DND-41 (cell line): ENCODE results near the gene NELFA.

ENCODE experiments used
- ATAC-seq: fragments of 200-7000 bp; cut with Tn5 transposase; 3 replicates; pipeline ENCODE4 v1.9.1; 2021; ENCODE audit warnings: low read depth; ENCODE audit not compliant: insufficient read depth
- DNase-seq: peaks from one replicate; pipeline ENCODE4 v3.0.0-alpha.2; 2020
- H2AFZ ChIP-seq: 2 replicates; pipeline ENCODE4 v1.6.0; 2012; ENCODE audit warnings: low read depth, low read length
- H3K27ac ChIP-seq: 2 replicates; pipeline ENCODE4 v1.5.1; 2012; ENCODE audit warnings: low read length, inconsistent platforms
- H3K27me3 ChIP-seq: fragments of 200-600 bp; sonication (generic); 2 replicates; pipeline ENCODE4 v1.6.0; 2012; ENCODE audit warnings: low read length, mild to moderate bottlenecking, inconsistent platforms; ENCODE audit not compliant: insufficient read depth, poor library complexity
- H3K36me3 ChIP-seq: 2 replicates; pipeline ENCODE4 v1.5.1; 2012; ENCODE audit warnings: low read length, inconsistent platforms; ENCODE audit not compliant: insufficient read depth
- H3K4me1 ChIP-seq: 2 replicates; pipeline ENCODE4 v1.5.1; 2012; ENCODE audit warnings: mild to moderate bottlenecking, low read length; ENCODE audit not compliant: insufficient read depth
- H3K4me2 ChIP-seq: 2 replicates; pipeline ENCODE4 v1.6.0; 2012; ENCODE audit warnings: mild to moderate bottlenecking, moderate library complexity, low read length, inconsistent platforms; ENCODE audit not compliant: insufficient read depth
- H3K4me3 ChIP-seq, 2 experiments: fragments of 200-600 bp in 1 of 2; shearing (Covaris generic) in 1 of 2; 2 replicates each; pipeline ENCODE4 v1.5.1; 2012 to 2016; ENCODE audit warnings: inconsistent platforms in 2 of 2, low read length in 2 of 2, mild to moderate bottlenecking in 2 of 2, low read depth in 1 of 2, moderate library complexity in 1 of 2
- H3K79me2 ChIP-seq: 2 replicates; pipeline ENCODE4 v1.6.0; 2012; ENCODE audit warnings: low read length, inconsistent platforms; ENCODE audit not compliant: insufficient read depth
- H3K9ac ChIP-seq: 2 replicates; pipeline ENCODE4 v1.6.0; 2012; ENCODE audit warnings: low read depth, mild to moderate bottlenecking, inconsistent platforms, low read length, moderate library complexity
- H3K9me3 ChIP-seq: 2 replicates; pipeline ENCODE4 v1.5.1; 2012; ENCODE audit warnings: low read length, moderate library complexity, mild to moderate bottlenecking, inconsistent platforms; ENCODE audit not compliant: insufficient read depth, severe bottlenecking
- H4K20me1 ChIP-seq: 2 replicates; pipeline ENCODE4 v1.6.0; 2012; ENCODE audit warnings: low read length; ENCODE audit not compliant: insufficient read depth
- CTCF ChIP-seq: IDR thresholded peaks from 2 replicates; pipeline ENCODE4 v1.5.1; 2012; ENCODE audit warnings: borderline replicate concordance, low read length, moderate library complexity, mild to moderate bottlenecking; ENCODE audit not compliant: poor library complexity, severe bottlenecking; ENCODE audit errors: extremely low read depth
- EZH2 ChIP-seq: IDR thresholded peaks from 3 replicates; pipeline ENCODE4 v1.6.1; 2012; ENCODE audit warnings: borderline replicate concordance, low read depth, mild to moderate bottlenecking, moderate library complexity, low read length, inconsistent platforms; ENCODE audit not compliant: severe bottlenecking

Gene NELFA

GRCh38 chr4:2051086-2051485 lies 42.3 kb upstream of the NELFA start:
- H3K9ac ChIP-seq: no peak overlapping the region
- TF ChIP-seq CTCF: no peak
- no peak for TF ChIP-seq EZH2
- H3K27ac ChIP-seq: no peak overlapping the region
- H4K20me1 ChIP-seq: no peaks in the 10 kb centered on the region
- no peaks in the 10 kb centered on the region for H3K4me1 ChIP-seq
- H3K27me3 ChIP-seq: no peaks in the 10 kb centered on the region
- no peak overlapping the region for H3K4me2 ChIP-seq
- no peaks in the 10 kb centered on the region for H3K9me3 ChIP-seq
- no peaks in the 10 kb centered on the region for H3K36me3 ChIP-seq
- ATAC-seq: no peak
- DNase-seq: no peak
- no peaks in the 10 kb centered on the region for H3K79me2 ChIP-seq
- H3K4me3 ChIP-seq: no peak overlapping the region
- H2AFZ ChIP-seq: no peak overlapping the region

- Histone ChIP-seq H3K27me3 (no peaks in the 10 kb centered on the region), H3K9me3 (no peaks in the 10 kb centered on the region), H3K4me1 (no peaks in the 10 kb centered on the region), H3K4me2 (no peak overlapping the region), H2AFZ (no peak overlapping the region), H3K79me2 (no peaks in the 10 kb centered on the region), H4K20me1 (peaks cover 4% of the 10 kb centered on the region; the same call in 1 of the 2 replicates), H3K9ac (no peak overlapping the region), H3K4me3 (no peak overlapping the region), H3K36me3 (no peaks in the 10 kb centered on the region), H3K27ac (no peak overlapping the region)
- ATAC-seq (no peak), DNase-seq (no peak)
- TF ChIP-seq CTCF (no peak), EZH2 (no peak)
Observed at GRCh38 chr4:2049811-2050210, 41.0 kb upstream of the NELFA start.

- Histone ChIP-seq H4K20me1 (peaks cover 8% of the 10 kb centered on the region), H3K27me3 (no peaks in the 10 kb centered on the region), H3K9ac (no peak overlapping the region), H2AFZ (no peak overlapping the region), H3K36me3 (no peaks in the 10 kb centered on the region), H3K79me2 (no peaks in the 10 kb centered on the region), H3K27ac (no peak overlapping the region), H3K4me1 (no peaks in the 10 kb centered on the region), H3K4me3 (no peak overlapping the region), H3K9me3 (no peaks in the 10 kb centered on the region), H3K4me2 (no peak overlapping the region)
- DNase-seq: no peak
- no peak for ATAC-seq
- TF ChIP-seq CTCF (no peak), EZH2 (no peak)
Observed at GRCh38 chr4:2049381-2049780, 40.6 kb upstream of the NELFA start.

GRCh38 chr4:2048831-2049230 lies 40.1 kb upstream of the NELFA start:
- Histone ChIP-seq H3K27ac (no peak overlapping the region), H3K9me3 (no peaks in the 10 kb centered on the region), H3K27me3 (no peaks in the 10 kb centered on the region), H3K4me2 (no peak overlapping the region), H3K4me1 (no peaks in the 10 kb centered on the region), H3K4me3 (no peak overlapping the region), H3K79me2 (no peaks in the 10 kb centered on the region), H4K20me1 (peaks cover 14% of the 10 kb centered on the region), H2AFZ (no peak overlapping the region), H3K36me3 (no peaks in the 10 kb centered on the region), H3K9ac (no peak overlapping the region)
- TF ChIP-seq CTCF: no peak
- no peak for TF ChIP-seq EZH2
- no peak for ATAC-seq
- DNase-seq: no peak
